HepG2 (cell line): Measurements from ENCODE around the gene OBSL1. TPM values are rescaled to one million over a fixed set of nuclear protein-coding genes. Genes with fewer than 3 reads are reported as not detected.
A peak's percentile ranks its signal among the peaks of the same experiment; 100 is the strongest.

ENCODE experiments used
- BORCS8-MEF2B ChIP-seq: sonication (generic); formaldehyde crosslinking; IDR thresholded peaks from 2 replicates; pipeline ENCODE4 v1.8.0; 2022; ENCODE audit warnings: mild to moderate bottlenecking, missing genetic modification reagents
- HCFC1 ChIP-seq: fragments of 150-350 bp; IDR thresholded peaks from 2 replicates; pipeline ENCODE4 v1.6.1; 2014; ENCODE audit warnings: low read depth, low read length
- HHEX ChIP-seq: IDR thresholded peaks from 2 replicates; pipeline ENCODE4 v1.6.1; 2016; ENCODE audit warnings: control low read depth
- HNRNPLL ChIP-seq: fragments of 200-400 bp; formaldehyde crosslinking; IDR thresholded peaks from 2 replicates; pipeline ENCODE4 v1.6.1; 2017; ENCODE audit warnings: mild to moderate bottlenecking, low read depth, low read length; ENCODE audit not compliant: poor library complexity, severe bottlenecking
- IRF2 ChIP-seq: IDR thresholded peaks from 2 replicates; pipeline ENCODE4 v1.6.1; 2018; ENCODE audit warnings: missing genetic modification reagents, missing compliant biosample characterization
- JARID2 ChIP-seq: sonication (generic); formaldehyde crosslinking; IDR thresholded peaks from 2 replicates; pipeline ENCODE4 v1.8.1; 2023; ENCODE audit warnings: missing genetic modification reagents, inconsistent platforms; ENCODE audit not compliant: insufficient replicate concordance
- MEIS1 ChIP-seq: sonication (generic); formaldehyde crosslinking; IDR thresholded peaks from 2 replicates; pipeline ENCODE4 v1.9.0; 2021; ENCODE audit warnings: mild to moderate bottlenecking, missing genetic modification reagents, moderate library complexity, borderline replicate concordance
- MIXL1 ChIP-seq: IDR thresholded peaks from 2 replicates; pipeline ENCODE4 v1.6.1; 2016
- MXD4 ChIP-seq: IDR thresholded peaks from 2 replicates; pipeline ENCODE4 v1.6.1; 2016; ENCODE audit warnings: mild to moderate bottlenecking, missing biosample characterization, missing genetic modification reagents
- MYPOP ChIP-seq: sonication (generic); formaldehyde crosslinking; IDR thresholded peaks from 2 replicates; pipeline ENCODE4 v1.8.1; 2023; ENCODE audit warnings: mild to moderate bottlenecking, moderate library complexity, missing genetic modification reagents
- NBN ChIP-seq: fragments of 450-650 bp; conservative IDR thresholded peaks from 2 replicates; pipeline ENCODE4 v1.6.1; 2017
- RCOR2 ChIP-seq: IDR thresholded peaks from 2 replicates; pipeline ENCODE4 v1.6.1; 2016; ENCODE audit warnings: missing biosample characterization, missing genetic modification reagents
- TARDBP ChIP-seq: sonication (generic); formaldehyde crosslinking; IDR thresholded peaks from 2 replicates; pipeline ENCODE4 v1.8.0; 2022; ENCODE audit warnings: mild to moderate bottlenecking, missing genetic modification reagents
- TFDP2 ChIP-seq: sonication (generic); formaldehyde crosslinking; IDR thresholded peaks from 2 replicates; pipeline ENCODE4 v1.4.0; 2020; ENCODE audit warnings: missing genetic modification reagents
- ZBTB20 ChIP-seq: sonication (generic); formaldehyde crosslinking; IDR thresholded peaks from 2 replicates; pipeline ENCODE4 v1.8.1; 2023; ENCODE audit warnings: missing genetic modification reagents, low read depth, mild to moderate bottlenecking, borderline replicate concordance
- ZBTB25 ChIP-seq: IDR thresholded peaks from 2 replicates; pipeline ENCODE4 v1.6.1; 2018; ENCODE audit warnings: missing genetic modification reagents
- ZNF121 ChIP-seq: sonication (generic); formaldehyde crosslinking; IDR thresholded peaks from 2 replicates; pipeline ENCODE4 v1.5.0; 2020; ENCODE audit warnings: mild to moderate bottlenecking, missing genetic modification reagents
- ZNF20 ChIP-seq: sonication (generic); formaldehyde crosslinking; IDR thresholded peaks from 2 replicates; pipeline ENCODE4 v1.4.0; 2020; ENCODE audit warnings: mild to moderate bottlenecking, moderate library complexity, missing genetic modification reagents
- ZNF317 ChIP-seq: sonication (generic); formaldehyde crosslinking; IDR thresholded peaks from 2 replicates; pipeline ENCODE4 v1.5.0; 2020; ENCODE audit warnings: mild to moderate bottlenecking, missing genetic modification reagents
- ZNF552 ChIP-seq: sonication (generic); formaldehyde crosslinking; IDR thresholded peaks from 2 replicates; pipeline ENCODE4 v1.9.0; 2022; ENCODE audit warnings: missing genetic modification reagents, mild to moderate bottlenecking, borderline replicate concordance
- ZNF7 ChIP-seq: IDR thresholded peaks from 2 replicates; pipeline ENCODE4 v1.6.1; 2016; ENCODE audit warnings: missing biosample characterization, missing genetic modification reagents
- ZSCAN5A ChIP-seq: sonication (generic); formaldehyde crosslinking; IDR thresholded peaks from 2 replicates; pipeline ENCODE4 v1.8.0; 2022; ENCODE audit warnings: mild to moderate bottlenecking, missing genetic modification reagents, borderline replicate concordance
- polyA plus RNA-seq, 8 experiments: library from polyadenylated mRNA; depleted of rRNA in 3 of 8; stranded (reverse) in 7 of 8; unstranded in 1 of 8; fragments of >200 nt; fragmentation: Illumina TruSeq in 4 of 8; extraction: Trizol in 4 of 8; gene quantifications; 2 replicates each; pipeline versions ENCODE4 v1.2.1 to v1.2.3, GENCODE V29; 2011 to 2016; ENCODE audit warnings: low read depth in 4 of 8, missing spikeins in 1 of 8, mixed read lengths in 1 of 8; ENCODE audit not compliant: insufficient read depth in 1 of 8
- total RNA-seq, 5 experiments: library from RNA; depleted of rRNA; stranded (reverse); fragments of >200 nt; fragmentation: Illumina TruSeq; extraction: Trizol; gene quantifications; 2 replicates each; pipeline ENCODE4 v1.2.3, GENCODE V29; 2016; ENCODE audit warnings: low read depth in 1 of 5

Gene OBSL1
- total and polyA plus RNA-seq, 2 of the 13 experiments (the other 11 are each of a cell fraction or from before 2014, with no cell fraction given) = 86.7 to 218 TPM

GRCh38 chr2:219571311-219572236, at the start of gene OBSL1 (continued):
- no peak; the same call in 1 of the 2 replicates for TF ChIP-seq MEIS1 (CRISPR knock-in tag)
- no peak for TF ChIP-seq ZNF20 (CRISPR knock-in tag)
- TF ChIP-seq BORCS8-MEF2B (CRISPR knock-in tag) = peak; percentile 69; the same call in 1 of the 2 replicates
- TF ChIP-seq ZSCAN5A (CRISPR knock-in tag) = 0 out of 2 replicates have a peak, but pooled peaks have one; percentile 55
- no peak for TF ChIP-seq ZNF7 (CRISPR knock-in tag)
- peak; percentile 81; the same call in 1 of the 2 replicates for TF ChIP-seq ZBTB20 (CRISPR knock-in tag)
- TF ChIP-seq TARDBP (CRISPR knock-in tag) = peak; percentile 94
- TF ChIP-seq ZNF121 (CRISPR knock-in tag) = 0 out of 2 replicates have a peak, but pooled peaks have one; percentile 22
- no peak for TF ChIP-seq MIXL1 (CRISPR knock-in tag)
- peak; percentile 77 for TF ChIP-seq HNRNPLL
- TF ChIP-seq ZNF552 = no peak
- no peak for TF ChIP-seq RCOR2 (CRISPR knock-in tag)
- TF ChIP-seq ZBTB25 (CRISPR knock-in tag) = no peak
- no peak for TF ChIP-seq JARID2 (CRISPR knock-in tag)
- TF ChIP-seq IRF2 (CRISPR knock-in tag) = peak; percentile 15
- 0 out of 2 replicates have a peak, but pooled peaks have one; percentile 72 for TF ChIP-seq NBN
- no peak for TF ChIP-seq MYPOP (CRISPR knock-in tag)
- TF ChIP-seq TFDP2 = peak; percentile 42
- no peak for TF ChIP-seq HHEX
- TF ChIP-seq MXD4 = no peak
- TF ChIP-seq HCFC1 = no peak; the same call in 1 of the 2 replicates
- TF ChIP-seq ZNF317 (CRISPR knock-in tag) = peak; percentile 73; the same call in 1 of the 2 replicates
